IMR-90 (cell line): ENCODE measurements around the gene IL1RAP. TPM values are rescaled to one million over a fixed set of nuclear protein-coding genes. Genes with fewer than 3 reads are reported as not detected.

Source experiments
- ATAC-seq: fragments of 200-7000 bp; cut with Tn5 transposase; 2 replicates; pipeline ENCODE4 v1.9.1; 2020; ENCODE audit warnings: low read depth, mild to moderate bottlenecking, moderate library complexity
- BruUV-seq: library from RNA; stranded (reverse); fragments of 400-500 nt; replicated peaks from 2 replicates; lab custom pipeline; 2021; lab: Mats Ljungman, UMichigan
- CTCF ChIA-PET: fragments of 300-600 bp; formaldehyde crosslinking; extraction: SDS; loops from one replicate; lab custom pipeline; 2021; ENCODE audit warnings: antibody characterized with exemption; lab: Yijun Ruan, JAX
- POLR2A ChIA-PET: fragments of 300-600 bp; sonication (Branson Sonifier 250); formaldehyde crosslinking; loops from one replicate; lab custom pipeline; 2022; ENCODE audit warnings: antibody characterized with exemption; ENCODE audit not compliant: unreplicated experiment; lab: Charles Lee
- DNase-seq: peaks from one replicate; pipeline ENCODE4 v3.0.0; 2013
- H2AFZ ChIP-seq: replicated peaks from 2 replicates; pipeline ENCODE3; 2013; ENCODE audit warnings: low read length, mild to moderate bottlenecking; ENCODE audit not compliant: poor library complexity
- H2AK5ac ChIP-seq: 2 replicates; pipeline ENCODE4 v1.6.1; 2013; ENCODE audit warnings: low read depth, low read length, inconsistent platforms
- H2AK9ac ChIP-seq: replicated peaks from 2 replicates; pipeline ENCODE3; 2013; ENCODE audit warnings: mild to moderate bottlenecking, low read depth, low read length, moderate library complexity; ENCODE audit not compliant: poor library complexity
- H2BK120ac ChIP-seq: 2 replicates; pipeline ENCODE4 v1.6.1; 2013; ENCODE audit warnings: low read depth, low read length, inconsistent platforms
- H2BK15ac ChIP-seq: 3 replicates; pipeline ENCODE4 v1.6.1; 2013; ENCODE audit warnings: low read depth, low read length, inconsistent platforms
- H2BK20ac ChIP-seq: 2 replicates; pipeline ENCODE4 v1.6.1; 2013; ENCODE audit warnings: low read depth, mild to moderate bottlenecking, inconsistent platforms, low read length, moderate library complexity
- H2BK5ac ChIP-seq: 2 replicates; pipeline ENCODE4 v1.6.1; 2013; ENCODE audit warnings: mild to moderate bottlenecking, low read depth, low read length, inconsistent platforms; ENCODE audit not compliant: poor library complexity, severe bottlenecking
- H3K14ac ChIP-seq: replicated peaks from 2 replicates; pipeline ENCODE4 v1.6.1; 2013; ENCODE audit warnings: low read depth, low read length, inconsistent platforms
- H3K18ac ChIP-seq: 2 replicates; pipeline ENCODE4 v1.6.1; 2013; ENCODE audit warnings: low read depth, low read length, control low read depth
- H3K23ac ChIP-seq: 2 replicates; pipeline ENCODE4 v1.6.1; 2013; ENCODE audit warnings: low read depth, low read length, inconsistent platforms
- H3K27ac ChIP-seq: 2 replicates; pipeline ENCODE4 v1.5.1; 2013; ENCODE audit warnings: mild to moderate bottlenecking, control low read depth, low read length; ENCODE audit not compliant: insufficient read depth
- H3K27me3 ChIP-seq: 2 replicates; pipeline ENCODE4 v1.6.1; 2013; ENCODE audit warnings: low read length; ENCODE audit not compliant: control insufficient read depth, insufficient read depth
- H3K36me3 ChIP-seq: 2 replicates; pipeline ENCODE4 v1.6.1; 2013; ENCODE audit warnings: low read length, mixed read lengths; ENCODE audit not compliant: control insufficient read depth, insufficient read depth
- H3K4ac ChIP-seq: 2 replicates; pipeline ENCODE4 v1.6.1; 2013; ENCODE audit warnings: low read depth, low read length, inconsistent platforms
- H3K4me1 ChIP-seq: 2 replicates; pipeline ENCODE4 v1.6.1; 2013; ENCODE audit warnings: low read length, mixed read lengths; ENCODE audit not compliant: control insufficient read depth, insufficient read depth
- H3K4me2 ChIP-seq: 2 replicates; pipeline ENCODE4 v1.6.1; 2013; ENCODE audit warnings: low read depth, mild to moderate bottlenecking, control low read depth, low read length, moderate library complexity
- H3K4me3 ChIP-seq: 2 replicates; pipeline ENCODE4 v1.5.1; 2013; ENCODE audit warnings: low read depth, mild to moderate bottlenecking, control low read depth, low read length, moderate library complexity; ENCODE audit not compliant: insufficient read depth
- H3K56ac ChIP-seq: 2 replicates; pipeline ENCODE4 v1.6.1; 2013; ENCODE audit warnings: low read length, inconsistent platforms; ENCODE audit not compliant: insufficient read depth; ENCODE audit errors: extremely low read depth
- H3K79me1 ChIP-seq, 2 experiments: 2 replicates each; pipeline ENCODE4 v1.6.1; 2013; ENCODE audit warnings: low read length in 2 of 2, inconsistent platforms in 1 of 2, low read depth in 1 of 2
- H3K9ac ChIP-seq: 2 replicates; pipeline ENCODE4 v1.6.1; 2013; ENCODE audit warnings: low read depth, low read length, control low read depth
- H3K9me1 ChIP-seq: 2 replicates; pipeline ENCODE4 v1.6.1; 2013; ENCODE audit warnings: low read length, inconsistent platforms; ENCODE audit not compliant: insufficient read depth
- H3K9me3 ChIP-seq: 2 replicates; pipeline ENCODE4 v1.6.1; 2013; ENCODE audit warnings: low read length; ENCODE audit not compliant: control insufficient read depth, insufficient read depth
- H4K20me1 ChIP-seq: 2 replicates; pipeline ENCODE4 v1.6.1; 2013; ENCODE audit warnings: low read length, inconsistent platforms; ENCODE audit not compliant: insufficient read depth
- H4K5ac ChIP-seq: 2 replicates; pipeline ENCODE4 v1.6.1; 2013; ENCODE audit warnings: mild to moderate bottlenecking, low read depth, low read length, control low read depth
- H4K8ac ChIP-seq, 2 experiments: 2 replicates each; pipeline ENCODE4 v1.6.1; 2013; ENCODE audit warnings: low read depth in 2 of 2, low read length in 2 of 2, control low read depth in 1 of 2, inconsistent platforms in 1 of 2
- H4K91ac ChIP-seq: 2 replicates; pipeline ENCODE4 v1.6.1; 2013; ENCODE audit warnings: low read depth, low read length, inconsistent platforms; ENCODE audit not compliant: insufficient read depth
- MAFK ChIP-seq: IDR thresholded peaks from 2 replicates; pipeline ENCODE4 v1.6.1; 2012; ENCODE audit warnings: low read depth, low read length, improper control_type of control experiment
- RCOR1 ChIP-seq: IDR thresholded peaks from 2 replicates; pipeline ENCODE4 v1.6.1; 2012; ENCODE audit warnings: mild to moderate bottlenecking, low read length, improper control_type of control experiment; ENCODE audit not compliant: insufficient replicate concordance
- WGBS, 2 experiments: methylation state at CpG; one replicate each; pipeline versions ENCODE4 v1.1.5 to v1.1.7; 2013; ENCODE audit warnings: missing lambda C conversion rate in 2 of 2; ENCODE audit not compliant: insufficient read length in 1 of 2; ENCODE audit errors: extremely low coverage in 2 of 2; 5-methylcytosine and 5-hydroxymethylcytosine counted together
- dilution Hi-C: fragments of 300-500 bp; cut with HindIII; formaldehyde crosslinking; loops from one replicate; pipeline ENCODE4 v1.14.3; 2018; ENCODE audit warnings: low sequenced_read_pairs; ENCODE audit not compliant: unreplicated experiment
- in situ Hi-C: fragments of 300-500 bp; cut with MboI; formaldehyde crosslinking; loops from 3 replicates; pipeline ENCODE4 v1.14.3; 2019; ENCODE audit warnings: low sequenced_read_pairs, inconsistent platforms, mixed read lengths
- intact Hi-C: fragments of 100-400 bp; cut with micrococcal nuclease; formaldehyde crosslinking; loops from 2 replicates; pipeline ENCODE4 v1.10.0; 2022
- polyA plus RNA-seq, 3 experiments: library from polyadenylated mRNA; depleted of rRNA; stranded (reverse); fragments of >200 nt; gene quantifications; 2 replicates each; pipeline ENCODE4 v1.2.3, GENCODE V29; 2012; ENCODE audit warnings: low replicate concordance in 1 of 3
- total RNA-seq: library from RNA; depleted of rRNA; stranded (reverse); fragments of >200 nt; gene quantifications from 2 replicates; pipeline ENCODE4 v1.2.3, GENCODE V29; 2012
- TF ChIP-seq, protein P1 (sequence below): fragments of 150-350 bp; IDR thresholded peaks from 2 replicates; pipeline ENCODE4 v1.6.1; 2017; ENCODE audit warnings: mild to moderate bottlenecking, antibody characterized with exemption, low read length, low read depth

The IL1RAP gene
- total and polyA plus RNA-seq, 2 of the 4 experiments (the other 2 are of a cell fraction) = 8.3 to 11.3 TPM

GRCh38 chr3:190694335-190695001, 180.6 kb downstream of the IL1RAP start:
- Histone ChIP-seq H2AK9ac (no peak overlapping the region), H3K14ac (no peak overlapping the region), H2AFZ (no peak overlapping the region), H2AK5ac (no peak overlapping the region), H3K4me2 (no peak overlapping the region), H4K8ac (no peak overlapping the region), H3K9ac (no peak overlapping the region), H3K79me1 (no peaks in the 10 kb centered on the region), H3K9me1 (no peaks in the 10 kb centered on the region), H3K36me3 (no peaks in the 10 kb centered on the region), H2BK5ac (no peak overlapping the region), H3K27me3 (no peaks in the 10 kb centered on the region), H3K9me3 (no peaks in the 10 kb centered on the region), H4K20me1 (no peaks in the 10 kb centered on the region), H2BK15ac (no peak overlapping the region), H2BK20ac (no peak overlapping the region), H2BK120ac (no peak overlapping the region), H3K18ac (no peak overlapping the region; the same call in 1 of the 2 replicates), H3K56ac (no peak overlapping the region), H3K4me3 (no peak overlapping the region), H4K91ac (no peak overlapping the region), H3K4me1 (no peaks in the 10 kb centered on the region), H3K27ac (no peak overlapping the region), H4K5ac (no peak overlapping the region), H3K23ac (no peak overlapping the region), H3K4ac (no peak overlapping the region)
- ATAC-seq (no peak), DNase-seq (no peak)
- dilution Hi-C loops = no loop called here
- intact Hi-C loops = loop anchor here (5.0 to 10.0 kb wide), 4 partner anchors 162 to 482 kb away; partner anchors contain the start of gene CLDN1
- TF ChIP-seq, protein P1, sequence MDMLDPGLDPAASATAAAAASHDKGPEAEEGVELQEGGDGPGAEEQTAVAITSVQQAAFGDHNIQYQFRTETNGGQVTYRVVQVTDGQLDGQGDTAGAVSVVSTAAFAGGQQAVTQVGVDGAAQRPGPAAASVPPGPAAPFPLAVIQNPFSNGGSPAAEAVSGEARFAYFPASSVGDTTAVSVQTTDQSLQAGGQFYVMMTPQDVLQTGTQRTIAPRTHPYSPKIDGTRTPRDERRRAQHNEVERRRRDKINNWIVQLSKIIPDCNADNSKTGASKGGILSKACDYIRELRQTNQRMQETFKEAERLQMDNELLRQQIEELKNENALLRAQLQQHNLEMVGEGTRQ = no peak
- TF ChIP-seq MAFK (no peak), RCOR1 (no peak)
- ChIA-PET POLR2A (no interaction called here), CTCF (interaction anchor here (0.6 to 0.7 kb wide), 2 partner anchors 15 to 502 kb away, joined by 3 to 4 read pairs; no protein-coding TSS in a partner anchor)
- BruUV-seq = no TSS peak
- no CpG with 5 or more reads among the region's 3 CpGs for WGBS, 2 experiments
- in situ Hi-C loops = loop anchor here (5.0 to 10.0 kb wide), 2 partner anchors 172 to 730 kb away; no protein-coding TSS in a partner anchor
